RWPE1 (cell line): Measurements from ENCODE around the gene ZNF140.

Experiments
- CTCF ChIA-PET: fragments of 350-600 bp; sonication (Branson Sonifier 250); formaldehyde crosslinking; extraction: SDS; loops from one replicate; lab custom pipeline; 2021; lab: Yijun Ruan, JAX
- POLR2A ChIA-PET: fragments of 400-600 bp; formaldehyde crosslinking; extraction: SDS; loops from one replicate; lab custom pipeline; 2020; ENCODE audit warnings: antibody characterized with exemption; ENCODE audit not compliant: low non-redundant PET; lab: Yijun Ruan, JAX
- DNase-seq: peaks from one replicate; pipeline ENCODE4 v3.0.0; 2012; ENCODE audit warnings: low spot score
- H3K27ac ChIP-seq: fragments of 450-650 bp; 2 replicates; pipeline ENCODE4 v1.5.1; 2017
- TF ChIP-seq, protein P1 (sequence below): fragments of 450-650 bp; conservative IDR thresholded peaks from 2 replicates; pipeline ENCODE4 v1.5.1; 2017; ENCODE audit warnings: low read depth, mild to moderate bottlenecking

Gene ZNF140

DNA sequence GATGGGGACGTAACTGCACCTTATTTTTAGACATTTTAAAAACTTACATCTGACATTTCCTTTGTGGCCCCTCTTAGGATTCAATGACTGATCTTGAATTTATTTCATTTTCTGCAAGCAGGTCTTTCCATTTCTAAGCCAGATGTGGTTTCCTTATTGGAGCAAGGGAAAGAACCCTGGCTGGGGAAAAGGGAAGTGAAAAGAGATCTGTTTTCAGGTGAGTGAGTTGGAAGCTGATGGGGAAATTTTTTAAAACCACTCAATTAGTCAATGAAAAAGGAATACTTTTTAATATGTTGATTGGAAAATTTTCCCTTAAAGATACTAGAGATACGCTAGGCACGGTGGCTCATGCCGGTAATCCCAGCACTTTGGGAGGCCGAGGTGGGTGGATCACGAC is 2.6 kb downstream of the ZNF140 start:
- CTCF ChIA-PET = no interaction called here
- no peak overlapping the region for H3K27ac ChIP-seq
- no peak for DNase-seq
- TF ChIP-seq, protein P1, sequence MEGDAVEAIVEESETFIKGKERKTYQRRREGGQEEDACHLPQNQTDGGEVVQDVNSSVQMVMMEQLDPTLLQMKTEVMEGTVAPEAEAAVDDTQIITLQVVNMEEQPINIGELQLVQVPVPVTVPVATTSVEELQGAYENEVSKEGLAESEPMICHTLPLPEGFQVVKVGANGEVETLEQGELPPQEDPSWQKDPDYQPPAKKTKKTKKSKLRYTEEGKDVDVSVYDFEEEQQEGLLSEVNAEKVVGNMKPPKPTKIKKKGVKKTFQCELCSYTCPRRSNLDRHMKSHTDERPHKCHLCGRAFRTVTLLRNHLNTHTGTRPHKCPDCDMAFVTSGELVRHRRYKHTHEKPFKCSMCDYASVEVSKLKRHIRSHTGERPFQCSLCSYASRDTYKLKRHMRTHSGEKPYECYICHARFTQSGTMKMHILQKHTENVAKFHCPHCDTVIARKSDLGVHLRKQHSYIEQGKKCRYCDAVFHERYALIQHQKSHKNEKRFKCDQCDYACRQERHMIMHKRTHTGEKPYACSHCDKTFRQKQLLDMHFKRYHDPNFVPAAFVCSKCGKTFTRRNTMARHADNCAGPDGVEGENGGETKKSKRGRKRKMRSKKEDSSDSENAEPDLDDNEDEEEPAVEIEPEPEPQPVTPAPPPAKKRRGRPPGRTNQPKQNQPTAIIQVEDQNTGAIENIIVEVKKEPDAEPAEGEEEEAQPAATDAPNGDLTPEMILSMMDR = no peak
- POLR2A ChIA-PET = no interaction called here

DNA sequence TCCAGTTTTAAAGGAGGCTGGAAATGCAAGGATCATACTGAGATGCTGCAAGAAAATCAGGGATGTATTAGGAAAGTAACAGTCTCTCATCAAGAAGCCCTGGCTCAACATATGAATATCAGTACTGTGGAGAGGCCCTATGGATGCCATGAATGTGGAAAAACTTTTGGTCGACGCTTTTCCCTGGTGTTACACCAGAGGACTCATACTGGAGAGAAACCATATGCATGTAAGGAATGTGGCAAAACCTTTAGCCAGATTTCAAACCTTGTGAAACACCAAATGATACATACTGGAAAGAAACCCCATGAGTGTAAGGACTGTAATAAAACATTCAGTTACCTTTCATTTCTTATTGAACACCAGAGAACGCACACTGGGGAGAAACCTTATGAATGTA is 24.9 kb downstream of the ZNF140 start:
- TF ChIP-seq, protein P1 = no peak
- H3K27ac ChIP-seq = no peak overlapping the region
- ChIA-PET POLR2A (no interaction called here), CTCF (no interaction called here)
- DNase-seq = no peak

DNA sequence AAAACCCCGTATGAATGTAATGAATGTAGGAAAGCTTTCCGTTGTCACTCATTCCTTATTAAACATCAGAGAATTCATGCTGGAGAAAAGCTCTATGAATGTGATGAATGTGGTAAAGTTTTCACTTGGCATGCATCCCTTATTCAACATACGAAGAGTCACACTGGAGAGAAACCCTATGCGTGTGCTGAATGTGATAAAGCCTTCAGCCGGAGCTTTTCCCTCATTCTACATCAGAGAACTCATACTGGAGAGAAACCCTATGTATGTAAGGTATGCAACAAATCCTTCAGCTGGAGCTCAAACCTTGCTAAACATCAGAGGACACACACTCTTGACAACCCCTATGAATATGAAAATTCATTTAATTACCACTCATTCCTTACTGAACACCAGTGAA is 25.5 kb downstream of the ZNF140 start:
- ChIA-PET POLR2A (no interaction called here), CTCF (no interaction called here)
- TF ChIP-seq, protein P1 = no peak
- no peak for DNase-seq
- no peak overlapping the region for H3K27ac ChIP-seq

- POLR2A ChIA-PET = no interaction called here
- TF ChIP-seq, protein P1 = no peak
These were observed 26.4 kb downstream of the ZNF140 start for GRCh38 chr12:133107121-133107520.

GRCh38 chr12:133108150-133108549 is 27.4 kb downstream of the ZNF140 start:
- CTCF ChIA-PET = interaction anchor here (0.6 kb wide), 1 partner anchor 36 kb away, joined by 3 read pairs; no protein-coding TSS in a partner anchor
- DNase-seq = no peak
- H3K27ac ChIP-seq = no peak overlapping the region
- POLR2A ChIA-PET = no interaction called here
- TF ChIP-seq, protein P1 = no peak

More at GRCh38 chr12:133107121-133107520, 26.4 kb downstream of the ZNF140 start:
- no peak overlapping the region for H3K27ac ChIP-seq
- no peak for DNase-seq
- CTCF ChIA-PET = interaction anchor here (0.7 kb wide), 1 partner anchor 51 kb away, joined by 3 read pairs; no protein-coding TSS in a partner anchor

- TF ChIP-seq, protein P1 = no peak
- ChIA-PET CTCF (interaction anchor here (0.6 kb wide), 1 partner anchor 61 kb away, joined by 6 read pairs; the partner anchor contains the start of gene ZNF268), POLR2A (no interaction called here)
- H3K27ac ChIP-seq = no peak overlapping the region
- no peak for DNase-seq
These were observed 39.9 kb downstream of the ZNF140 start for GRCh38 chr12:133120385-133121191.
